Activated naive CD4-positive, alpha-beta T cell treated with anti-CD3 and anti-CD28 coated beads, Interleukin-2, amount 50 U/mL, for 72 hours (primary cell): ENCODE data around the gene FOXQ1. TPM values are rescaled to one million over a fixed set of nuclear protein-coding genes. Genes with fewer than 3 reads are reported as not detected.

ENCODE experiments used
- ATAC-seq, 2 donors: fragments of 150-1000 bp; cut with Tn5 transposase; 2 replicates each; pipeline ENCODE4 v1.10.0; 2021; ENCODE audit warnings: mild to moderate bottlenecking in 2 of 2, moderate library complexity in 2 of 2
- DNase-seq, 2 donors: peaks; one replicate each; pipeline ENCODE4 v3.0.0; 2021 to 2022; ENCODE audit warnings: low spot score in 2 of 2
- H3K27ac Mint-ChIP-seq, 2 donors: one replicate each; pipeline ENCODE4 v1.8.0; 2022; ENCODE audit warnings: mild to moderate bottlenecking in 2 of 2, mixed read lengths in 2 of 2
- H3K36me3 Mint-ChIP-seq, 2 donors: one replicate each; pipeline ENCODE4 v1.8.0; 2022; ENCODE audit warnings: mixed read lengths in 2 of 2
- H3K9me3 Mint-ChIP-seq, 2 donors: one replicate each; pipeline ENCODE4 v1.8.0; 2022; ENCODE audit warnings: mixed read lengths in 2 of 2
- total RNA-seq, 2 donors: library from RNA; stranded (reverse); gene quantifications; one replicate each; pipeline ENCODE4 v1.2.3, GENCODE V29; 2022

The FOXQ1 gene
- total RNA-seq, 2 donors from 2014 or later = not detected

GRCh38 chr6:1283501-1283900 lies 28.4 kb upstream of the FOXQ1 start:
- DNase-seq = no peak
- no peak for ATAC-seq
- no peaks in the 10 kb centered on the region for H3K36me3 Mint-ChIP-seq
- H3K9me3 Mint-ChIP-seq = no peaks in the 10 kb centered on the region
- no peak overlapping the region for H3K27ac Mint-ChIP-seq

DNA sequence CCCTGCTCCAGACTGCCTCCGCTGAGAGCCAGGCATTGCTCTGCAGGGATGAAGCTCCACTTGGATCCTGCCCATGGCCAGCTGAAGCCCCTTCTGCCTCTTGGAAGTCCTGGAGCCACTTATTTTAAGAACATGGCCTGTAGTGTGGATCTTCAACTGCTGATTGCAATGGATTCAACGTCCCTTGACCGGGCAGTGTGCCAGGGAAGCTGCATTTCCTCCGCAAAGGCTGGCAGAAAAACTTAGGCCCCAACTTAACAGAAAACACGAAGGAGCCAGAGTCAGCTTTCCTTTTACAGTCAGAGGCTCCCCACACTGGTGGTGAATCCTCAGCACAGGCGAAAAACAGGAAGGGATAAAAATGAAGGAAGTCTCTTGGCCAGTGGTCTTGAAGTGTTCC lies 26.3 kb upstream of the FOXQ1 start:
- Mint-ChIP-seq H3K9me3 (no peaks in the 10 kb centered on the region), H3K27ac (no peak overlapping the region), H3K36me3 (no peaks in the 10 kb centered on the region)
- ATAC-seq = no peak
- DNase-seq = no peak

DNA sequence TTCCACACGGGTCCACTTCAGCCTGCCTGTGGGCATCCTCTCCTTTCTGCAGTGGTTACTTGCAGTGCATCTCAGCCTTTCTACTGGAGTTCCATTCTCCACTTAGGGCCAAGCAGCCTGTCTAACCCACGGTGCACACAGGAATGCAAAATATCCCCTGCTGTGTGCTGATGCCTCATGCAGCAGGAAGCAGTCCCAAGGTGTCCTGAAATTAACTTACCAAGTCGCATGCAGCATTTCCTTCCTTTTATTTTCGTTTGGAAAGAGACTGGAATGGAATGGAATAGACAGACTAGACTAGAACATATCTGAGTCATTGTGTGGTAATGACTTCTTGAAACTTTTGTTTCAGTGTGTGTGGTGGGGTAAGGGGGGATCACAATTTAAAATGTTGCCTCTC lies 25.9 kb upstream of the FOXQ1 start:
- no peak for DNase-seq
- no peak for ATAC-seq
- Mint-ChIP-seq H3K9me3 (no peaks in the 10 kb centered on the region), H3K27ac (no peak overlapping the region), H3K36me3 (no peaks in the 10 kb centered on the region)

- Mint-ChIP-seq H3K36me3 (no peaks in the 10 kb centered on the region), H3K9me3 (no peaks in the 10 kb centered on the region), H3K27ac (no peak overlapping the region)
- ATAC-seq (no peak), DNase-seq (no peak)
Observed at GRCh38 chr6:1287103-1287591, 24.8 kb upstream of the FOXQ1 start.

DNA sequence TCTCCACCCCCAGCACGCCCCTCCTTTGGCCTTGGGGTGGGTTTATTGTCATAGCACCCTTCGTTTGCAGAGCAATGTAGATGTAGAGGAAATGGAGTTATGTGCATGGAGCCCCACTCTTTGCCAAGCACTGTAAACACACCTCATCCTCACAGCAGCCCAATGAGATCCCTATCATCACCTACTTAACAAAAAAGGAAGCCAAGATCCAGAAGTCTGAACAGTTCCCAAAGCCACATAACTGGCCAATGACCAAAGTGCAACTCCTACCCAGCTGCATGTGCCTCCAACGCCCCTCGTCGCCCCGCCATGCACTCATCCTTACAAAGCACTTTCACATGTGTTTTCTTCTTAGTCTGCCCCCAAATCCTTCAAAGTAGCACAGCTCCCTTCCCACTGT lies 21.8 kb upstream of the FOXQ1 start:
- ATAC-seq (no peak), DNase-seq (no peak)
- Mint-ChIP-seq H3K27ac (no peak overlapping the region), H3K36me3 (no peaks in the 10 kb centered on the region), H3K9me3 (no peaks in the 10 kb centered on the region)

GRCh38 chr6:1290805-1291204 lies 21.1 kb upstream of the FOXQ1 start:
- H3K9me3 Mint-ChIP-seq = no peaks in the 10 kb centered on the region
- H3K36me3 Mint-ChIP-seq = no peaks in the 10 kb centered on the region
- DNase-seq (no peak), ATAC-seq (no peak)
- no peak overlapping the region for H3K27ac Mint-ChIP-seq

DNA sequence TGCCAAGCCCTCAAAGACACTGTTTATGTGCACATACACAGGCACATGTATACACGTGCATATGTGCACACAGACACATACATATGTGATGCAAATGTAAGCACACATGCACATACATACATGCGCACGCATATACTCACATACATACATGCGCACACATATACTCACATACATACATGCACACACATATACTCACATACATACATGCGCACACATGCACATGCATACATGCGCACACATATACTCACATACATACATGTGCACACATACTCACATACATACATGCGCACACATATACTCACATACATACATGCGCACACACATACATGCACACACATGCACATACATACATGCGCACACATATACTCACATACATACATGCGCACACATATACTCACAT lies 20.5 kb upstream of the FOXQ1 start:
- DNase-seq (no peak), ATAC-seq (no peak)
- Mint-ChIP-seq H3K9me3 (no peaks in the 10 kb centered on the region), H3K27ac (no peak overlapping the region), H3K36me3 (no peaks in the 10 kb centered on the region)

GRCh38 chr6:1295420-1295819 lies 16.5 kb upstream of the FOXQ1 start:
- no peaks in the 10 kb centered on the region for H3K9me3 Mint-ChIP-seq
- no peak overlapping the region for H3K27ac Mint-ChIP-seq
- DNase-seq (no peak), ATAC-seq (no peak)
- H3K36me3 Mint-ChIP-seq = no peaks in the 10 kb centered on the region

DNA sequence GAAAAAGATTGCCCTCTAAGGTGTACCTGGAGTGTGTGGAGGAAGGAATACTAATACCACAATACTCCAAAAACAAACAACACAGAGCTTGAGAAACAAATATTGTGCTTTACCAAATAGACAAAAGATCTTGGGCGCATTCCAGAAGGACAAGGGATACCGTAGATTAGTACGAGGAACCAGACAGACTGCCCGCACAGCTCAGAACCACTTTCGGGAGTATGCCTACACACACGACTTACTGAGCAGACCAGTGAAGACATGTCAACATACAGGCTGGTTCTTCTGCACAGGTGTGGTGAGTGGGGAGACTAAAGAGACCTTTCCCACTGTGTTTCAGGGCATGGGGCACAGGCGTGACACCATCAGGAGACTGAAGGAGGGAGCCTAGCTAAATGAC lies 15.8 kb upstream of the FOXQ1 start:
- Mint-ChIP-seq H3K36me3 (no peaks in the 10 kb centered on the region), H3K27ac (no peak overlapping the region), H3K9me3 (peaks cover 0 to under 1% of the 10 kb centered on the region in 2 donors)
- ATAC-seq = no peak
- DNase-seq = no peak

DNA sequence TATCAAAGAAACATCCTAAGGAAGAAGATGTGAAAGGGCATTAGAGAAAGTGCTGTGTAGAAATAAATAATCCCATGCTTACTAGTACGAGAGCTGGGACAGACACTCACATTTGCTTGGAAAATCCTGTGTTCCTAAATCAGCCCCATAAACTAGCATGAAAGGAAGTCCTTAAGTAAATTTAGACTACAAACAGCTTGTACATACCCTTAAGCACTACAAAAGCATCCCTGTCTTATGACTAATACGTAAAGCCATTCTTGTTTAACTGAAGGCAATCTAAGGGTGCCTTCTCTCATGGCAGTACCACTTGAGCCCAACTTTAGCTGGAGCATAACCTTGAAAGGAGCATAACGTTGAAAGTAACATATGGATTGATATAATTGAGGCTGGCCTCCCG lies 15.4 kb upstream of the FOXQ1 start:
- H3K36me3 Mint-ChIP-seq = peaks cover 0 to 3% of the 10 kb centered on the region in 2 donors
- H3K27ac Mint-ChIP-seq = no peak overlapping the region
- H3K9me3 Mint-ChIP-seq = peaks cover 2 to 5% of the 10 kb centered on the region in 2 donors
- DNase-seq (no peak), ATAC-seq (no peak)

DNA sequence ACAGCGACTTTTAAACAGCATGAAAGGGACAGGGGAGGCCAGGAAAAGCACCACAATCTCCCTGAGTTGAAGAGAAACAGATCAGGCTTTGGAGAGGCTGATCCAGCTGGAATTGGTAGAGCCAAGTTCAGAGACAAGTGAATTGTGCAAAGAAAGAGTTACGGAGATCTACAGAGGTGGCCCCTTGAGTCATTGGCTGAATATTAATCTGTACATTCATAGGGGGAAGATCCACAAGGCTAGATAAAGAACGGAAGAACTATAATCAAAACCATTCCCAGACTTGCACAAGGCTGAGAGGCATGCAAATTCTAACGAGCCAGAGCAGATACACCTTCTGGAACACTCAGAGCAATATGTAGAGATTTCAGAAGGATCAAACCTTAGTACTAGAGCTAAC lies 14.2 kb upstream of the FOXQ1 start:
- Mint-ChIP-seq H3K9me3 (peaks cover 6 to 7% of the 10 kb centered on the region in 2 donors), H3K36me3 (peaks cover 0 to 5% of the 10 kb centered on the region in 2 donors), H3K27ac (no peak overlapping the region)
- no peak for DNase-seq
- ATAC-seq = no peak

DNA sequence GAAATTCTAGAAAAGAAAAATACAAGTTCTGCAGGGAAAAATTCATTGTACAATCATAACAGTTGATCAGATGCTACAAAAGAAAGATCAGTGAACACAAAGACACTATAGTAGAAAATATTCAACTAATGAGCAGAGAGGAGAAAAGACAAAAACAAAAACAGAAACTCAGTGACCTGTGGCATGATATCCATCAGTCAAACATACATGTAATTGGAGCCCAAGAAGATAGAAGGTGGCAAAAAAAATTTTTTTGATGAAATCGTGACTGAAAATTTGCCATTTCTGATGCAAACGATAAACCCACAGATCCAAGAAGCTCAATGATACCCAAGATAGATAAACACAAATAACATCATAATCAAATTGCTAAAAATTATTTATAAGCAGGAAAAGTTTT lies 13.1 kb upstream of the FOXQ1 start:
- ATAC-seq = no peak
- Mint-ChIP-seq H3K27ac (no peak overlapping the region), H3K9me3 (peaks cover 6 to 7% of the 10 kb centered on the region in 2 donors), H3K36me3 (peaks cover 0 to 5% of the 10 kb centered on the region in 2 donors)
- no peak for DNase-seq

DNA sequence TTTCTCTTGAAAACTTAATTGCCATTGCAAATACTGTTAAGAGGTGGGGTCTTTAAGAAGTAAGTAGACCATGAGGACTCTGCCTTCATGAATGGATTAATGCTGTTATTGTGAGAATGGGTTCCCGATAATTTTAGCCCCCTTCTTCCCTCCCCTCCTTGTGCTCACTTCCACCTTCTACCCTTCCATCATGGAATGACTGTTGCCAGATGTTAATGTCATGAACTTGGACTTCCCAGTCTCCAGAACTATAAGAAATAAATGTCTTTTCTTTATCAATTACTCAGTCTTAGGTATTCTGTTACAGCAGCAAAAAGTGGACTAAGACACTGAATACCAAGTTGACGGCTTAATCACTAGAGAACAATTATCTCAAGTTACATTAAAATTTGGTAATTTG lies 5.8 kb upstream of the FOXQ1 start:
- H3K9me3 Mint-ChIP-seq = peaks cover 5 to 10% of the 10 kb centered on the region in 2 donors
- H3K36me3 Mint-ChIP-seq = peaks cover 4 to 13% of the 10 kb centered on the region in 2 donors
- DNase-seq (no peak), ATAC-seq (no peak)
- H3K27ac Mint-ChIP-seq = no peak overlapping the region

DNA sequence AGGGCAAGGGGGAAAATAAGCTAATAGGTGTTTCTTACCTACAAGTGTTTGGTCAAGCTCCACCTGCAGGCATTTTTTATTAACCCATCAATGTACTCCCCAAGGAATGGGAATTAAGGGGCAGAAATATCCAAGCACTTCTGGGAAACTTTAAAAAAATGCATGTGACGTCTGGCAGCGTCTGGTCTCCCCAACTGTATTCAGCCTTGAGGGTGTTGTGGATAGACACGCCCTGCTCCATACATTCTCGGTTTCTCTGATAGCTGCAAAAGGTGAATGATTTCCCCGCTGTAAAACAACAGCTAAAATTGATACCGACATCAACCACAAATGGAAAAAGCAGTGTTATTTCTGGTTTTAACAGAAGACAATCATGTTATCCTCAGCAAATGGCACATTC lies 2.5 kb upstream of the FOXQ1 start:
- peaks cover 11 to 16% of the 10 kb centered on the region in 2 donors for H3K36me3 Mint-ChIP-seq
- ATAC-seq = no peak
- no peak overlapping the region for H3K27ac Mint-ChIP-seq
- H3K9me3 Mint-ChIP-seq = peaks cover 0 to 3% of the 10 kb centered on the region in 2 donors
- DNase-seq = no peak

DNA sequence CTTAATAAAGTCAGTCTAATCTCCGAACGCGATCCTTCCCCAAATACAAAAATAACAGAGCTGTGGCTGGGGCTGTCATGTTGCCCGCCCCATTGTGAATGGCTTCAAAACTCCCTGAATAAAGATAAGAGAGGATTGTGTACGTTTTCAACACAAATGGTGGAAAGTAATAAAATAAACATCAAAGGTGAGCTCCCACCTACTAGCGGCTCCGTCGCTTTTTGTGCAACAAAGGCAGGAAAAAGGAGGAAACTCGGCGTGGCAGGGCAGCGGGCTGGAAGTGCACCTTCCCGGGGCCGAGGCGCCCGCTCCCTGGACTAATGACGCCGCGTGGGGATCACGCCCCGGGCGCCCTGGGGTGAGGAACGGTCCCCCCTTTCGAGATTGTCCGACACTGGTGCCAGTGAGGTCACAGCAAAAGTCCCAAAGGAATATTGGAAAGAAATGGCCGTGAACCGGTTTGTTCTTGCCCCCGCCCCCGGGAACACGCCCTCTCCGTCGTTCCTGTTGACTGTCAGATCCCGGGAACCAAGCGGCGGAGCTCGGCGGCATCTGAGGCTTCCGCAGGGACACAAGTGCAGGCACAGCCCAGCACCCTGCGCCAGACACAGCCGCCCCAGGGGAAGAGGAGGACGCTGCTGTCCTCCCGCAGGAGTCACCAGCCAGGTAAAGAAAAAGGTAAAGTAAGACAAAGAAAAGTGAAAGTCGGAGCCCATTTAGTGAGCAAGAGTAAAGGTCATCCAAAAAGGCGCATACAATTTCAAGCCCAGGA lies 1.1 kb upstream of the FOXQ1 start:
- Mint-ChIP-seq H3K9me3 (no peaks in the 10 kb centered on the region), H3K27ac (no peak overlapping the region), H3K36me3 (peaks cover 11 to 21% of the 10 kb centered on the region in 2 donors)
- ATAC-seq = no peak
- DNase-seq = no peak

DNA sequence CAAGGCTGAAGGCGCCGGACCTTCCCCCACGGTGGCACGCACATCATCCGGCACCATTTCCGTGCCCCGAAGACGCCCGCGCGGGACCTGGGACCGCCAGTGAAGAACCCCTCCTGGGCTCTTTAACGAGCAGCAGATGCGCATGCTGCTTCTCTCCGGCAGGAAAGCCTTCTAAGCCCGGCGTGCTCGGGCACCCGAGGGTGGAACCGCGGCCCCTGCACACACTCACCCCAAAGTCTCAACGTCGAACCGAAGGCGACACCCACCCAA lies 240 bp downstream of the FOXQ1 start:
- Mint-ChIP-seq H3K36me3 (peaks cover 11 to 21% of the 10 kb centered on the region in 2 donors), H3K27ac (peak overlapping the region in 1 of 2 donors; percentile 88), H3K9me3 (no peaks in the 10 kb centered on the region)
- ATAC-seq (peak in 1 of 2 donors; percentile 5), DNase-seq (peak in 1 of 2 donors; percentile 18)

- peaks cover 12 to 22% of the 10 kb centered on the region in 2 donors for H3K36me3 Mint-ChIP-seq
- ATAC-seq (peak in 1 of 2 donors; percentile 15), DNase-seq (peak in 1 of 2 donors; percentile 20)
- peak overlapping the region in 1 of 2 donors; percentile 88 for H3K27ac Mint-ChIP-seq
- no peaks in the 10 kb centered on the region for H3K9me3 Mint-ChIP-seq
Observed at GRCh38 chr6:1312473-1313367, 822 bp downstream of the FOXQ1 start.
